ENCODE results near the gene BLOC1S5. TPM values are rescaled to one million over a fixed set of nuclear protein-coding genes. Genes with fewer than 3 reads are reported as not detected.
A peak's percentile ranks its signal among the peaks of the same experiment; 100 is the strongest.
"Not testable (repeated sequence)": the region's sequence is repeated elsewhere in the genome, so short reads cannot be mapped to it uniquely, and the experiment has no call there.

Gene BLOC1S5
- total and polyA plus RNA-seq, 5 donors from 2014 or later: 11.3 to 31.9 (median 28.2) TPM

DNA sequence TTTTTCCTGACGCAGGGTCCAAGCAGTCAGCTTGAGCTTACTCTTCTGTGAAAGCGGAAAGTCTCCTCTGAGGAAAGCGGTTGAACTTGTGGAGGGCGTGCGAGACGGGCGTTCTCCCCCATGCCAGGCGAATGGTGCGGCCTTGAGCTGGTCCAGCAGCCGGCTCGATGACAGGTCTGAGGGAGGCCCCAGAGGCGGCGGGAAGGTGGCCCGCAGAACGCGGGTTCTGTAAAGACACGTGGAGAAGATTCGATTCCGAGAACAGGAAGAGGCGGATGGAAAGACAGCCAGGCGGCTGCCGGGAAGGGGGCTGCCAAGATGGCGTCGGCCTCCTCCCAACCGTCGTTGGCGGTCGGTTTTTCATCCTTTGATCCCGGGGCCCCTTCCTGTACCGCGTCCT, 78.0 kb downstream of the BLOC1S5 start:
- no peak overlapping the region for H3K4me3 ChIP-seq (ENCODE audit: low read depth, low read length)
- H3K27ac Mint-ChIP-seq: peak overlapping the region in 1 of 3 donors; percentile 20
- H3K4me1 Mint-ChIP-seq: no peaks in the 10 kb centered on the region
- no peak for DNase-seq
- ATAC-seq (ENCODE audit: low read depth in 2 of 2): no peak
- H3K4me3 Mint-ChIP-seq: no peak overlapping the region
- H3K27ac ChIP-seq (ENCODE audit: insufficient read depth, low read length, poor library complexity, severe bottlenecking): no peak overlapping the region
- no peaks in the 10 kb centered on the region for H3K27me3 ChIP-seq (ENCODE audit: control insufficient read depth, insufficient read depth, low read length)
- H3K36me3 ChIP-seq (ENCODE audit: control insufficient read depth, insufficient read depth, low read length): no peaks in the 10 kb centered on the region
- no peaks in the 10 kb centered on the region for H3K27me3 Mint-ChIP-seq
- no peaks in the 10 kb centered on the region for H3K36me3 Mint-ChIP-seq
- H3K9me3 ChIP-seq (ENCODE audit: control insufficient read depth in 2 of 2, low read length in 2 of 2): no peaks in the 10 kb centered on the region
- no peaks in the 10 kb centered on the region for H3K4me1 ChIP-seq (ENCODE audit: control insufficient read depth, insufficient read depth, low read length, poor library complexity, severe bottlenecking)
- peaks cover 0 to 4% (median 0%) of the 10 kb centered on the region in 7 donors for H3K9me3 Mint-ChIP-seq

DNA sequence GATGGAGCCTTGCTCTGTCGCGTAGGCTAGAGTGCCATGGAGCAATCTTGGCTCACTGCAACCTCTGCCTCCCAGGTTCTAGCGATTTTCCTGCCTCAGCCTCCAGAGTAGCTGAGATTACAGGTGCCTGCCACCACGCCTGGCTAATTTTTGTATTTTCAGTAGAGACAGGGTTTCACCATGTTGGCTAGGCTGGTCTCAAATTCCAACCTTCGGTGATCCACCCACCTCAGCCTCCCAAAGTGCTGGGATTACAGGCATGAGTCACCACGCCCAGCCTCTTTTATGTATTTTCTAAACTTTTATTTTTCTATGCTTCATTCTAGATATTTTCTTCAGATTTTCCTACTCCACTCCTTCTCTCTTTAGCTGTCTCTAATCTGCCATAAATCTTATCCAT, 80.2 kb downstream of the BLOC1S5 start:
- not testable (repeated sequence) for H3K9me3 ChIP-seq (ENCODE audit: control insufficient read depth in 2 of 2, low read length in 2 of 2); H3K27ac Mint-ChIP-seq; DNase-seq; H3K36me3 ChIP-seq (ENCODE audit: control insufficient read depth, insufficient read depth, low read length); H3K27me3 Mint-ChIP-seq; H3K27me3 ChIP-seq (ENCODE audit: control insufficient read depth, insufficient read depth, low read length); H3K4me1 ChIP-seq (ENCODE audit: control insufficient read depth, insufficient read depth, low read length, poor library complexity, severe bottlenecking); ATAC-seq (ENCODE audit: low read depth in 2 of 2); H3K36me3 Mint-ChIP-seq; H3K27ac ChIP-seq (ENCODE audit: insufficient read depth, low read length, poor library complexity, severe bottlenecking); H3K4me1 Mint-ChIP-seq; H3K4me3 ChIP-seq (ENCODE audit: low read depth, low read length); H3K4me3 Mint-ChIP-seq; H3K9me3 Mint-ChIP-seq

DNA sequence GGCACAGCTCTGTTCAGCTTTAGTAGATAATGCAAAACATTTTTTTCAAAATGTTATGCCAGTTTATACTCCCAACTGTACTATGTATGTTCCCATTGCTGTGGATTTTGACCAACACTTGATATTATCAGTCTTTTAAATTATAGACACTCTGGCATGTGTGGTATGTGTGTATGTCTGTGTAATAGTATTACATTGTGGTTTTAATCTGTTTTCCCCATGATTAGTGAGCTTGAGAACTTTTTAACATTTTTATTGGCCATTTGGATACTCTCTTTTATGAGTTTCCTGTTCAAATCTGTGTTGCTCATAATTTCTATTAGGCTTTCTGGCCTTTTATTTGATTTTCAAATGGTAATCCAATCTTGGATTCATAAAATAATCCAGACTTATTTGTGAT, 84.4 kb downstream of the BLOC1S5 start:
- no peak for ATAC-seq (ENCODE audit: low read depth in 2 of 2)
- Histone ChIP-seq H3K9me3 (ENCODE audit: control insufficient read depth in 2 of 2, low read length in 2 of 2) (no peaks in the 10 kb centered on the region), H3K36me3 (ENCODE audit: control insufficient read depth, insufficient read depth, low read length) (no peaks in the 10 kb centered on the region), H3K4me1 (ENCODE audit: control insufficient read depth, insufficient read depth, low read length, poor library complexity, severe bottlenecking) (no peaks in the 10 kb centered on the region), H3K27ac (ENCODE audit: insufficient read depth, low read length, poor library complexity, severe bottlenecking) (no peak overlapping the region), H3K27me3 (ENCODE audit: control insufficient read depth, insufficient read depth, low read length) (peaks cover 5% of the 10 kb centered on the region), H3K4me3 (ENCODE audit: low read depth, low read length) (no peak overlapping the region)
- H3K36me3 Mint-ChIP-seq: no peaks in the 10 kb centered on the region
- no peak overlapping the region for H3K4me3 Mint-ChIP-seq
- no peaks in the 10 kb centered on the region for H3K4me1 Mint-ChIP-seq
- H3K27me3 Mint-ChIP-seq: peaks cover 5% of the 10 kb centered on the region
- no peak overlapping the region for H3K27ac Mint-ChIP-seq
- DNase-seq: no peak
- H3K9me3 Mint-ChIP-seq: no peaks in the 10 kb centered on the region

DNA sequence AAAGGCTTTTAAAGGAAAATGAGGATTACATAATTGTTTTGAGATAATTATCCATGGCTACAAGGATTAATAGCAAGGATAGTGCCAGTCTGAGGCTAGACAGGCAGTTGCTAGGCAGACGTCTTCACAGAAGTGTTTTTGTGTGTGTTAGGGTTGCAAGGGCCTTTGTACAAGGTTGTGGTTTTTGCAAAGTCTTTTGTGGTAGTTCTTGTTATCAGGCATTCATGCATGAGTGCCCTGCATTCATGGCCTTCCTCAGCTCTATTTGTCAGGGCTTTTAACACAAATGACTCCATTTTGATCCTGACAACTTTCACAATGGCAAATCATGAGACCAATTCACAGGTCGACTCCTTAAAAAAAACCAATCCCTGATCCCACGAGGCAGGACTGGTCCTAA, 85.5 kb downstream of the BLOC1S5 start:
- Mint-ChIP-seq H3K9me3 (no peaks in the 10 kb centered on the region), H3K4me1 (no peaks in the 10 kb centered on the region), H3K27ac (peak overlapping the region in 1 of 3 donors; percentile 50), H3K27me3 (peaks cover 7% of the 10 kb centered on the region), H3K36me3 (no peaks in the 10 kb centered on the region), H3K4me3 (no peak overlapping the region)
- no peak for DNase-seq
- peaks cover 5% of the 10 kb centered on the region for H3K27me3 ChIP-seq (ENCODE audit: control insufficient read depth, insufficient read depth, low read length)
- H3K9me3 ChIP-seq (ENCODE audit: control insufficient read depth in 2 of 2, low read length in 2 of 2): no peaks in the 10 kb centered on the region
- H3K4me3 ChIP-seq (ENCODE audit: low read depth, low read length): no peak overlapping the region
- no peaks in the 10 kb centered on the region for H3K36me3 ChIP-seq (ENCODE audit: control insufficient read depth, insufficient read depth, low read length)
- H3K27ac ChIP-seq (ENCODE audit: insufficient read depth, low read length, poor library complexity, severe bottlenecking): no peak overlapping the region
- H3K4me1 ChIP-seq (ENCODE audit: control insufficient read depth, insufficient read depth, low read length, poor library complexity, severe bottlenecking): no peaks in the 10 kb centered on the region
- ATAC-seq (ENCODE audit: low read depth in 2 of 2): no peak

DNA sequence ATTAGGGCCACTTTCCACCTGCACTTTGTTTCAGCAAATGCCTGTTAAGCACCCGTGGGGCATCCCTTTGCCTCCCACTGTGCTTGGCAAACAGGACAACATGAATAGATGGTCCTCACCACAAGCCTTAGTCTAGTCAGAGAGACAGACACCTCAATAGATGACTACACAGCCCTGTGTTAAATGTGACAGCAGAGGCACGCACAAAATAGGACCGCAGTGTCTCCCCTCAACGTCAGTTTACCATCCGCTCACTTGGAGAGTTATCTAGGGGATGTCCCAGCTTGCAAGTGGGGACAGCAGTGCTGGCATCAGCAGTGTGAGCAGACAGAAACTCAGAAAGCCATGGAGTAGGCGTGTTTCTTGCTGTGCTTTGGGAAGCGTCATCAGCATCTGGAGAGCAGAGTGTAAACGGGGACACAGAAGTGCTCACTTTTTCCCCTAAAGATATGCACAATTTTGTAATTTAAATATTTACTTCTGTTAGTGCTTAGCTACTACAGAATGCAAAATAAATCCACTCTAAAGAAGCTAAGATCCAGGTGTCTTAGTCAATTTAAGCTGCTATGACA, 87.6 kb downstream of the BLOC1S5 start:
- H3K27me3 Mint-ChIP-seq: peaks cover 7% of the 10 kb centered on the region
- no peak overlapping the region for H3K4me3 ChIP-seq (ENCODE audit: low read depth, low read length)
- H3K36me3 Mint-ChIP-seq: no peaks in the 10 kb centered on the region
- no peak for ATAC-seq (ENCODE audit: low read depth in 2 of 2)
- no peaks in the 10 kb centered on the region for H3K4me1 ChIP-seq (ENCODE audit: control insufficient read depth, insufficient read depth, low read length, poor library complexity, severe bottlenecking)
- no peaks in the 10 kb centered on the region for H3K9me3 ChIP-seq (ENCODE audit: control insufficient read depth in 2 of 2, low read length in 2 of 2)
- no peak overlapping the region for H3K27ac Mint-ChIP-seq
- H3K27ac ChIP-seq (ENCODE audit: insufficient read depth, low read length, poor library complexity, severe bottlenecking): no peak overlapping the region
- H3K4me3 Mint-ChIP-seq: no peak overlapping the region
- H3K4me1 Mint-ChIP-seq: no peaks in the 10 kb centered on the region
- H3K27me3 ChIP-seq (ENCODE audit: control insufficient read depth, insufficient read depth, low read length): peaks cover 5% of the 10 kb centered on the region
- no peaks in the 10 kb centered on the region for H3K9me3 Mint-ChIP-seq
- no peaks in the 10 kb centered on the region for H3K36me3 ChIP-seq (ENCODE audit: control insufficient read depth, insufficient read depth, low read length)
- no peak for DNase-seq

DNA sequence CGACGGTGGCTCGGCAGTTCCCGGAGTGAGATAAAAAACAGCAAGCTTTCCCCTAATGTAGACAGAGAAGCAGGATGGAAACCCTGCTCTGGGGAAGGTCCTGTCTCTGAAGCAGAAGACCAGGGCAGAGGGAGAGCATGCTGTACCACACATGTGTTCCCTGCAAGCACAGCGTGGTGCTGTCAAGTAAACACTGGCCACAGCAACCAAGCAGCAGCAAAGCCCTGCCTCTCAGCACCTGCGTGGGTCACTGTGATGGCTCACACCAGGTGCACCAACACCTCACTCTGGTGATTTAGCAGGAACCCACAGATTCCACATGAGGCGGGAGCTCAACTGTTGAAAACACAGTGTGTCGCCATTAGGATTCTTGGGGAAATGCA, 88.4 kb downstream of the BLOC1S5 start:
- peaks cover 7% of the 10 kb centered on the region for H3K27me3 Mint-ChIP-seq
- Histone ChIP-seq H3K27ac (ENCODE audit: insufficient read depth, low read length, poor library complexity, severe bottlenecking) (no peak overlapping the region), H3K4me3 (ENCODE audit: low read depth, low read length) (no peak overlapping the region), H3K27me3 (ENCODE audit: control insufficient read depth, insufficient read depth, low read length) (peaks cover 5% of the 10 kb centered on the region), H3K36me3 (ENCODE audit: control insufficient read depth, insufficient read depth, low read length) (no peaks in the 10 kb centered on the region), H3K9me3 (ENCODE audit: control insufficient read depth in 2 of 2, low read length in 2 of 2) (no peaks in the 10 kb centered on the region), H3K4me1 (ENCODE audit: control insufficient read depth, insufficient read depth, low read length, poor library complexity, severe bottlenecking) (no peaks in the 10 kb centered on the region)
- H3K4me1 Mint-ChIP-seq: no peaks in the 10 kb centered on the region
- ATAC-seq (ENCODE audit: low read depth in 2 of 2) (no peak), DNase-seq (no peak)
- H3K36me3 Mint-ChIP-seq: no peaks in the 10 kb centered on the region
- no peak overlapping the region for H3K27ac Mint-ChIP-seq
- no peaks in the 10 kb centered on the region for H3K9me3 Mint-ChIP-seq
- H3K4me3 Mint-ChIP-seq: no peak overlapping the region

DNA sequence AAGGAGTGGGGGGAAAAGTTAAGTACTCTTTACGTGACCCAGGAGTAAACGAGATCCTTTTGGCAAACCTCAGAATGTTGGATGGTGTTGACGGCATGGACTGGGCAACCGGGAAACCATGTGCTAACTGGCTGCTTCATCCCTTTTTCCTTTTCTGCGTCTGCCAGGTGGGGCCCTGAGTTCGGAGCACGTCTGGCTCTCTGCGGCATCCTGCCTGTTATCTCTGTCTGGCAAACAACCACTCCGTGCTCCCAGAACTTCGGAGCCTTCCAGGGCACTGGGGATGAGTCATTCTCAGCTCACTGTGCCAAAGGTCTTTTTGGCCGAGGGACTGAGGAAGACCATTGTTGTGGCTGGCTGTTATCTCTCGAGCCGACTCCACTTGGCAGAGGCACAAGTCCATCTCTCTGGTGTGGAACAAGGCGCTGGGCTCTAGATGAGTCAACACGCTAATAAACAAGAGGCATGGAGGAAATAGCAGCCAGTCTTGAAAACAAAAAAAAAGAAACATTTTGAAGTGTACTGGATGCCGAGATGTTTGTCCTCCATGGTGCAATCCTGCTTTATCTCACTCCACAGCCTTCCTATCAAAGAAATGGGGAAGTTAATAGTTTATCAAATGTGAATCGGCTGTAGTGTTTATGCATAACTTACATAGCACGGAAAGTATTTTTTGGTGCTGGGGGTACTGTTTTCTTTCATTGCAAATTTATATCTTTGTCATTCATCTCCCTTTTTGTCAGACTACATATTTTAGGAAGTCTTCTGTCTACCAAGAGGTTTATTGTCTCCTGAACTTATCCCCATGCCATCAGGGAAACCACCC, 89.0 kb downstream of the BLOC1S5 start:
- no peak overlapping the region for H3K4me3 Mint-ChIP-seq
- Histone ChIP-seq H3K9me3 (ENCODE audit: control insufficient read depth in 2 of 2, low read length in 2 of 2) (peaks cover 3% of the 10 kb centered on the region in 2 experiments), H3K4me3 (ENCODE audit: low read depth, low read length) (no peak overlapping the region), H3K4me1 (ENCODE audit: control insufficient read depth, insufficient read depth, low read length, poor library complexity, severe bottlenecking) (no peaks in the 10 kb centered on the region), H3K27ac (ENCODE audit: insufficient read depth, low read length, poor library complexity, severe bottlenecking) (no peak overlapping the region), H3K27me3 (ENCODE audit: control insufficient read depth, insufficient read depth, low read length) (peaks cover 5% of the 10 kb centered on the region), H3K36me3 (ENCODE audit: control insufficient read depth, insufficient read depth, low read length) (no peaks in the 10 kb centered on the region)
- peaks cover 0 to 4% (median 0%) of the 10 kb centered on the region in 7 donors for H3K9me3 Mint-ChIP-seq
- H3K4me1 Mint-ChIP-seq: no peaks in the 10 kb centered on the region
- ATAC-seq (ENCODE audit: low read depth in 2 of 2) (no peak), DNase-seq (no peak)
- H3K36me3 Mint-ChIP-seq: peaks cover 4% of the 10 kb centered on the region
- no peak overlapping the region for H3K27ac Mint-ChIP-seq
- peaks cover 7% of the 10 kb centered on the region for H3K27me3 Mint-ChIP-seq

DNA sequence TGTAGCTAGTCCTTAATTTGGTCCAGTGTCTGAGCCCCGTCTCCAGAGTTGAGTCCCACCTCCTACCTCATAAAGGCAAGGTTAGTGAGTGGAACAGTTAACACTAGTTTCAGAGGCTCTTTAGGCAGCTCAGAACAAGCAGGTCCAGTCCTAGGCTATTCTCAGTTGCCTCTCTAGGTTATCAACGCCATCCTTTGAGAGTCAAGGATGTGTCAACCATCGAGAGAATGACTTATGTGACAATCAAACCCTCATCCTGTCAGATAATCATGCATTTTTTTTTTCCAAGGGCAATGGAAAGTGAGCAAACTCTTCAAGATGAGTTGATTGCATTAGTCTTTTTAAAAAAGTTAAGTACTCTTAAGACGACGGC, 89.6 kb downstream of the BLOC1S5 start:
- H3K4me3 Mint-ChIP-seq: no peak overlapping the region
- no peaks in the 10 kb centered on the region for H3K4me1 Mint-ChIP-seq
- Histone ChIP-seq H3K4me1 (ENCODE audit: control insufficient read depth, insufficient read depth, low read length, poor library complexity, severe bottlenecking) (no peaks in the 10 kb centered on the region), H3K9me3 (ENCODE audit: control insufficient read depth in 2 of 2, low read length in 2 of 2) (peaks cover 4 to 5% of the 10 kb centered on the region in 2 experiments), H3K27ac (ENCODE audit: insufficient read depth, low read length, poor library complexity, severe bottlenecking) (no peak overlapping the region), H3K36me3 (ENCODE audit: control insufficient read depth, insufficient read depth, low read length) (no peaks in the 10 kb centered on the region), H3K27me3 (ENCODE audit: control insufficient read depth, insufficient read depth, low read length) (peaks cover 5% of the 10 kb centered on the region), H3K4me3 (ENCODE audit: low read depth, low read length) (no peak overlapping the region)
- H3K27ac Mint-ChIP-seq: no peak overlapping the region
- no peak for ATAC-seq (ENCODE audit: low read depth in 2 of 2)
- peaks cover 7% of the 10 kb centered on the region for H3K27me3 Mint-ChIP-seq
- H3K9me3 Mint-ChIP-seq: peaks cover 0 to 10% (median 0%) of the 10 kb centered on the region in 7 donors
- no peak for DNase-seq
- peaks cover 4% of the 10 kb centered on the region for H3K36me3 Mint-ChIP-seq

All from CD4-positive, CD25-positive, alpha-beta regulatory T cell (primary cell).